PC-9 (cell line): ENCODE data around the gene GNG13. TPM values are rescaled to one million over a fixed set of nuclear protein-coding genes. Genes with fewer than 3 reads are reported as not detected.

Source experiments
- BruUV-seq: library from RNA; stranded (reverse); fragments of 400-500 nt; replicated peaks from 2 replicates; lab custom pipeline; 2021; lab: Mats Ljungman, UMichigan
- CTCF ChIA-PET: fragments of 300-600 bp; sonication (Branson Sonifier 250); formaldehyde crosslinking; loops from one replicate; lab custom pipeline; 2022; ENCODE audit warnings: antibody characterized with exemption; lab: Charles Lee
- POLR2A ChIA-PET: fragments of 300-600 bp; sonication (Branson Sonifier 250); formaldehyde crosslinking; loops from one replicate; lab custom pipeline; 2022; ENCODE audit warnings: antibody characterized with exemption; ENCODE audit not compliant: unreplicated experiment; lab: Charles Lee
- DNase-seq, 2 experiments: peaks; one replicate each; pipeline versions ENCODE4 v3.0.0 to v3.0.0-alpha.2; 2015 to 2022; ENCODE audit warnings: mixed read lengths in 1 of 2
- H2AFZ ChIP-seq: fragments of 200-600 bp; sonication (generic); 2 replicates; pipeline ENCODE4 v1.8.1; 2017; ENCODE audit warnings: antibody characterized with exemption
- H3F3A ChIP-seq: fragments of 200-600 bp; sonication (generic); 2 replicates; pipeline ENCODE4 v1.8.1; 2017; ENCODE audit warnings: antibody characterized with exemption, mild to moderate bottlenecking, low read depth; ENCODE audit not compliant: insufficient read depth
- H3K27ac ChIP-seq: fragments of 200-600 bp; sonication (generic); 2 replicates; pipeline ENCODE4 v1.6.1; 2016; ENCODE audit warnings: mixed run types
- H3K27me3 ChIP-seq: fragments of 200-600 bp; sonication (generic); 2 replicates; pipeline ENCODE4 v1.6.1; 2016; ENCODE audit warnings: low read depth, mixed run types; ENCODE audit not compliant: insufficient read depth
- H3K36me3 ChIP-seq: fragments of 200-600 bp; sonication (generic); 2 replicates; pipeline ENCODE4 v1.6.1; 2016; ENCODE audit warnings: low read depth, mixed run types
- H3K4me1 ChIP-seq: fragments of 200-600 bp; sonication (generic); replicated peaks from 2 replicates; pipeline ENCODE4 v1.6.1; 2016; ENCODE audit warnings: mixed run types; ENCODE audit not compliant: insufficient read depth
- H3K4me2 ChIP-seq: fragments of 200-600 bp; sonication (generic); 2 replicates; pipeline ENCODE4 v1.6.1; 2017; ENCODE audit warnings: mixed run types
- H3K4me3 ChIP-seq: fragments of 200-600 bp; sonication (generic); 2 replicates; pipeline ENCODE4 v1.6.1; 2016; ENCODE audit warnings: mixed run types
- H3K79me2 ChIP-seq: fragments of 200-600 bp; sonication (generic); 2 replicates; pipeline ENCODE4 v1.6.1; 2017; ENCODE audit warnings: low read depth, mixed run types
- H3K9me2 ChIP-seq: fragments of 200-600 bp; sonication (generic); 2 replicates; pipeline ENCODE4 v1.8.1; 2017; ENCODE audit warnings: mild to moderate bottlenecking; ENCODE audit not compliant: insufficient read depth
- H3K9me3 ChIP-seq: fragments of 200-600 bp; sonication (generic); 2 replicates; pipeline ENCODE4 v1.8.1; 2016; ENCODE audit warnings: low read depth; ENCODE audit not compliant: insufficient read depth
- H4K20me1 ChIP-seq: fragments of 200-600 bp; sonication (generic); 2 replicates; pipeline ENCODE4 v1.8.1; 2017; ENCODE audit not compliant: insufficient read depth
- EZH2 ChIP-seq: fragments of 200-600 bp; sonication (generic); IDR thresholded peaks from 2 replicates; pipeline ENCODE4 v1.8.0; 2017; ENCODE audit warnings: antibody characterized with exemption, low read depth
- intact Hi-C: fragments of 100-400 bp; cut with micrococcal nuclease; formaldehyde crosslinking; loops from one replicate; pipeline ENCODE4 v1.10.0; 2022; ENCODE audit not compliant: unreplicated experiment
- total RNA-seq: library from RNA; stranded (reverse); gene quantifications from 2 replicates; pipeline ENCODE4 v1.2.3, GENCODE V29; 2021
- TF ChIP-seq, protein P1 (sequence below): fragments of 200-600 bp; sonication (generic); conservative IDR thresholded peaks from 2 replicates; pipeline ENCODE4 v1.6.1; 2017; ENCODE audit warnings: mixed run types, antibody characterized with exemption, mild to moderate bottlenecking, moderate library complexity

The GNG13 gene
- total RNA-seq, 1 experiment from 2014 or later: not detected

DNA sequence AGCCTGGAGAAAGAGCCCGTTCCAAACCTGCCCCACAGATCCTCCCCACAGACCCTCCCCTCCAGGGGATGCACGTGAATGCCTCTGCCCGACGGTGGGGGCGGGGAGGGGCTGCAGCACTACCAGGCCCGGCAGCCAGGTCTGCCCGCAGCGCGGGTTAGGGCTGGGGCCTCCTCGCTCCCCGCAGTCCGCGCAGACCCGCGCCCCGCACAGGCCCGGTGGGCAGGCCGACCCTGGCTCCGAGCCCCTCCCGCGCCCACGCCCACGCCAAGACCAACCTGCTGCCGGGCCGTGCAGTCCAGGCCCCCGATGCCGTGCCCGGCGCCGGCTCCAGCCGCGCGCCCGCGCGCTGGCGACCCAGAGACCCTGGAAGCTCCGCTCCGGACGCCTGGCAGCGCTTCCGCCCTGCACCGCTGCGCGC is 12.5 kb downstream of the GNG13 start, which contains the start of gene RPUSD1:
Gene RPUSD1, minus strand, starts transcription at position 404 of the 421 bp plus-strand sequence. CDS start 644 bp downstream, outside the sequence.
- Histone ChIP-seq H2AFZ (peak within 1 kb of the TSS; percentile 90), H3K4me3 (peak within 1 kb of the TSS; percentile 96)

DNA sequence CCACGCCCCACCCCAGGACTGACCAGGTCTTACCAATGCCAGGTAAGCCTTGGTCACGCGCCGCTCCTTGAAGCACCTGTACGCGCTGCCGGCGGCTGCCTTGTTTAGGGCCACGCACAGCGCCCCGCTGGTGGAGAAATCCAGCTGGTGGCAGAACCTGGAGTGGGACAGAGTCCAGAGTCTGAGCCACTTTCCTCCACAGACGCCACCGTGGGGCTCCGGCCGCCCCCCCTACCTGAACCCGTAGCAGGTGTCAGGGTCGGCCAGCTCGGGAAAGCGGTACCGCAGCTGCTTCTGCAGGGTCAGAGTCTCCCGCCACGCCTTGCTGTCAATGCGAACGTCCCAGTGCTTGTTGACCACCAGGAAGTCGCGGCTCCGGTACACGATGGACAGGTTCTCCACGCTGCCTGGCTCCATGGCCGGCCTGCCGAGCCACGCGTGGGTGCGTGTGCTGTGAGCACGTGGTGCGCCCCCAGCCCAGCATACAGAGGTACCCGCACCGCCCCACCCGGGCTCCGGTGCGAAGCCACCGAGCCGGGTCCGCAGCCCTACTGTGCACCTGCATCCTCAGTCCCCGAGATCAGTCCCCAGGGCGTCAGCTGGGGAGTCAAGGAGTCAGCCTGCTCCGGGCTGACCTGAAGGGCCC is 13.1 kb downstream of the GNG13 start:
- Histone ChIP-seq H3K4me1 (peaks cover 16% of the 10 kb centered on the region), H3K79me2 (peaks cover 28% of the 10 kb centered on the region), H3K4me3 (peak overlapping the region; percentile 96), H3K4me2 (peak overlapping the region; percentile 92), H3K27me3 (peaks cover 7% of the 10 kb centered on the region; the same call in 1 of the 2 replicates), H3K27ac (no peak overlapping the region), H3F3A (peaks cover 10% of the 10 kb centered on the region; the same call in 1 of the 2 replicates), H3K9me2 (no peaks in the 10 kb centered on the region), H4K20me1 (peaks cover 13% of the 10 kb centered on the region; the same call in 1 of the 2 replicates), H2AFZ (peak overlapping the region; percentile 79; the same call in 1 of the 2 replicates), H3K9me3 (no peaks in the 10 kb centered on the region), H3K36me3 (no peaks in the 10 kb centered on the region; the same call in 1 of the 2 replicates)
- no peak for DNase-seq
- TF ChIP-seq, protein P1, sequence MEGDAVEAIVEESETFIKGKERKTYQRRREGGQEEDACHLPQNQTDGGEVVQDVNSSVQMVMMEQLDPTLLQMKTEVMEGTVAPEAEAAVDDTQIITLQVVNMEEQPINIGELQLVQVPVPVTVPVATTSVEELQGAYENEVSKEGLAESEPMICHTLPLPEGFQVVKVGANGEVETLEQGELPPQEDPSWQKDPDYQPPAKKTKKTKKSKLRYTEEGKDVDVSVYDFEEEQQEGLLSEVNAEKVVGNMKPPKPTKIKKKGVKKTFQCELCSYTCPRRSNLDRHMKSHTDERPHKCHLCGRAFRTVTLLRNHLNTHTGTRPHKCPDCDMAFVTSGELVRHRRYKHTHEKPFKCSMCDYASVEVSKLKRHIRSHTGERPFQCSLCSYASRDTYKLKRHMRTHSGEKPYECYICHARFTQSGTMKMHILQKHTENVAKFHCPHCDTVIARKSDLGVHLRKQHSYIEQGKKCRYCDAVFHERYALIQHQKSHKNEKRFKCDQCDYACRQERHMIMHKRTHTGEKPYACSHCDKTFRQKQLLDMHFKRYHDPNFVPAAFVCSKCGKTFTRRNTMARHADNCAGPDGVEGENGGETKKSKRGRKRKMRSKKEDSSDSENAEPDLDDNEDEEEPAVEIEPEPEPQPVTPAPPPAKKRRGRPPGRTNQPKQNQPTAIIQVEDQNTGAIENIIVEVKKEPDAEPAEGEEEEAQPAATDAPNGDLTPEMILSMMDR: no peak
- no peak for TF ChIP-seq EZH2
- CTCF ChIA-PET: interaction anchor here (1.8 kb wide), 1 partner anchor 75 kb away, joined by 4 read pairs; no protein-coding TSS in a partner anchor
- intact Hi-C loops: no loop called here
- BruUV-seq: no TSS peak
- POLR2A ChIA-PET: interaction anchor here (1.3 kb wide), 1 partner anchor 27 kb away, joined by 41 read pairs; the partner anchor contains the start of gene MSLN

More for the DNA sequence above, 12.5 kb downstream of the GNG13 start, which contains the start of gene RPUSD1:
- Histone ChIP-seq H4K20me1 (peaks cover 13% of the 10 kb centered on the region; the same call in 1 of the 2 replicates), H3K27ac (no peak within 1 kb of the TSS), H3K4me1 (peaks cover 16% of the 10 kb centered on the region), H3K9me2 (no peaks in the 10 kb centered on the region), H3K36me3 (no peaks in the 10 kb centered on the region; the same call in 1 of the 2 replicates), H3K4me2 (peak within 1 kb of the TSS; percentile 92), H3F3A (peaks cover 10% of the 10 kb centered on the region; the same call in 1 of the 2 replicates), H3K9me3 (no peaks in the 10 kb centered on the region), H3K27me3 (peaks cover 2% of the 10 kb centered on the region; the same call in 1 of the 2 replicates), H3K79me2 (peaks cover 28% of the 10 kb centered on the region)
- ChIA-PET CTCF (interaction anchor here (0.6 to 1.8 kb wide), 6 partner anchors 27 to 714 kb away, joined by 3 to 9 read pairs (median 4); partner anchors contain the start of gene PGAP6), POLR2A (interaction anchor here (0.6 to 1.3 kb wide), 7 partner anchors 27 to 186 kb away, joined by 3 to 41 read pairs (median 6); partner anchors contain the start of genes ANTKMT, CCDC78, HAGHL and METRN)
- no TSS peak for BruUV-seq
- intact Hi-C loops: no loop called here
- DNase-seq: no peak
- TF ChIP-seq, protein P1: no peak
